Choroid plexus epithelial cell (primary cell): ENCODE results near the gene LGALS16.
"Not testable (repeated sequence)": the region's sequence is repeated elsewhere in the genome, so short reads cannot be mapped to it uniquely, and the experiment has no call there.

Experiments
- DNase-seq: peaks from one replicate; pipeline ENCODE4 v3.0.0-alpha.2; 2010; ENCODE audit warnings: low read depth
- H3K4me3 ChIP-seq: 2 replicates; pipeline ENCODE4 v1.5.1; 2011; ENCODE audit warnings: low read depth, mild to moderate bottlenecking, control low read depth, low read length, moderate library complexity
- CTCF ChIP-seq: conservative IDR thresholded peaks from 2 replicates; pipeline ENCODE4 v1.5.1; 2011; ENCODE audit warnings: low read depth, mild to moderate bottlenecking, control low read depth, inconsistent platforms, low read length, moderate library complexity

LGALS16 gene, protein sequence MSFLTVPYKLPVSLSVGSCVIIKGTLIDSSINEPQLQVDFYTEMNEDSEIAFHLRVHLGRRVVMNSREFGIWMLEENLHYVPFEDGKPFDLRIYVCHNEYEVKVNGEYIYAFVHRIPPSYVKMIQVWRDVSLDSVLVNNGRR

GRCh38 chr19:39655613-39656012, at the start of gene LGALS16:
Gene LGALS16, plus strand, starts transcription at chr19:39655913. Its CDS starts 49 bp downstream, at chr19:39655962.
- no peak within 1 kb of the TSS for H3K4me3 ChIP-seq
- DNase-seq: no peak
- no peak for TF ChIP-seq CTCF

DNA sequence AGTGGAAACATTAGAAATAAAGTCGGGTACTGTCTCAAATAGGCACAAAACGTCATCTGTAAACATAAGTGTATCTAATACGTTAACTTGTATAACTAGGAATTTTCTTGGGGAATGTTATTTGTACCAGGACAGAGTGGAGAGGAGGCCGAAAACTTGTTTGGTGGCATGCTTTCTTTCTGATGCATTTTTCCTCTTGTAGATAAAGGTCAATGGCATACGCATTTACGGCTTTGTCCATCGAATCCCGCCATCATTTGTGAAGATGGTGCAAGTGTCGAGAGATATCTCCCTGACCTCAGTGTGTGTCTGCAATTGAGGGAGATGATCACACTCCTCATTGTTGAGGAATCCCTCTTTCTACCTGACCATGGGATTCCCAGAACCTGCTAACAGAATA, 48.7 kb upstream of the LGALS16 start:
- no peak for TF ChIP-seq CTCF
- no peak for DNase-seq
- no peak overlapping the region for H3K4me3 ChIP-seq

DNA sequence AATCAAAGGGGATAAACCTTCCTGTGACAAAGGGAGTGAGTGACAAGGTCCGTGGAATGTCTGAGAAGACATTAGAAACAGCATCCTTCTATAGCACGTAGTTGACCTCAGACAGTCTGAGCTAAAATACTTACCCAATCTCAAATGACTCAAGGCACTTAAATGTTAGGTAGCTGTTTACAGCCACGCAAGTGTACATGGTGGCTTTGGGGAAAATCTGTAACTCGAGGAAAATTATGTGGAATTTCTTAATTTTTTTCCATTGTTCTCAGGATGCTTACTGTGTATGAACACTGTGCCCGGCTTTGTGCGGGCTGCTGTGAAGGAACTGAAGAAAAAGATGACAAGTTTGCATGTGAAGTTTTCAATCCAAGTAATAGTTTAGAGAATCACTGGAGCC, 48.2 kb upstream of the LGALS16 start:
- no peak for TF ChIP-seq CTCF
- DNase-seq: no peak
- H3K4me3 ChIP-seq: no peak overlapping the region

GRCh38 chr19:39613597-39613996, 42.1 kb upstream of the LGALS16 start:
- no peak for TF ChIP-seq CTCF
- no peak overlapping the region for H3K4me3 ChIP-seq
- DNase-seq: no peak

DNA sequence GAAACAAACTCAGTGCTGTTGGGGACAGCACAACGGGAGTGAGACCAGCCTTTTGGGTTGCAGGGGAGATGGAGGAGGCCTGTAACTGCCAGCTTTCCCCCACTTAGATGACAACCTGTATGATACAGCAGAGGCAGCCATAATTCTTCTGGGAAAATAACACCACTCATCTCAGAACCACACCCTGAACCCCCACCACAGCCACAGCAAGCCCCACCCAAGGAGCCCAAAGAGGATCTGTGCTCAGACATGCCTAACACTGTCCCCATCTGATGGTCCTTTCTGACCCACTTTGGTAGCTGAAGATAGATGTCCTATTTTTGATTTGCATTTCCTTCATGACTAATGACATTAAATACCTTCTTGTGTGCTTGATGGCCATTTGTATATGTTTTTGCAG, 38.0 kb upstream of the LGALS16 start:
- no peak for DNase-seq
- TF ChIP-seq CTCF: no peak

GRCh38 chr19:39623946-39624345, 31.8 kb upstream of the LGALS16 start:
- no peak for DNase-seq
- no peak for TF ChIP-seq CTCF
- no peak overlapping the region for H3K4me3 ChIP-seq

More for the DNA sequence above, 38.0 kb upstream of the LGALS16 start:
- H3K4me3 ChIP-seq: no peak overlapping the region

- not testable (repeated sequence) for DNase-seq, H3K4me3 ChIP-seq
Measured at GRCh38 chr19:39627631-39628030, 28.1 kb upstream of the LGALS16 start.
